NCI-H2029 treated with DMSO at 0.1 percent for 48 hours (cell line): Measurements from ENCODE around the gene PRPH.
"Not testable (repeated sequence)": the region's sequence is repeated elsewhere in the genome, so short reads cannot be mapped to it uniquely, and the experiment has no call there.

ENCODE experiments used
- DNase-seq: peaks from one replicate; lab custom pipeline; 2025; lab: John Stamatoyannopoulos, UW

The PRPH gene

DNA sequence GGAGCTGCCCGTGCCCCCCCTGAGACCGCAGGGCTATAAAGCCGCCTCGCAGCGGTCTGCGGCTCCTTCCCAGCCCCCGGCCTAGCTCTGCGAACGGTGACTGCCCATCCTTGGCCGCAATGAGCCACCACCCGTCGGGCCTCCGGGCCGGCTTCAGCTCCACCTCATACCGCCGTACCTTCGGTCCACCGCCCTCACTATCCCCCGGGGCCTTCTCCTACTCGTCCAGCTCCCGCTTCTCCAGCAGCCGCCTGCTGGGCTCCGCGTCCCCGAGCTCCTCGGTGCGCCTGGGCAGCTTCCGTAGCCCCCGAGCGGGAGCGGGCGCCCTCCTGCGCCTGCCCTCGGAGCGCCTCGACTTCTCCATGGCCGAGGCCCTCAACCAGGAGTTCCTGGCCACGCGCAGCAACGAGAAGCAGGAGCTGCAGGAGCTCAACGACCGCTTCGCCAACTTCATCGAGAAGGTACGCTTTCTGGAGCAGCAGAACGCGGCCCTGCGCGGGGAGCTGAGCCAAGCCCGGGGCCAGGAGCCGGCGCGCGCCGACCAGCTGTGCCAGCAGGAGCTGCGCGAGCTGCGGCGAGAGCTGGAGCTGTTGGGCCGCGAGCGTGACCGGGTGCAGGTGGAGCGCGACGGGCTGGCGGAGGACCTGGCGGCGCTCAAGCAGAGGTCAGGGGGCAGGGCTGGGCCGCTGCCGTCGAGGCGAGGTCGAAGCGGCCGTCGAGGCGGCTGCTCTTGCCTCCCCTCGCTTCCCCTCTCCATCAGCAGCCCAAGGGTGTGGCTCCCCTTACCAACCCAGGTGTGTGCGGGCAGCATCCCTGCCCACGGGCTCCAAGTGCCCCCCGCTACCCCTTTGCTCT is at the start of gene PRPH:
Gene PRPH, plus strand, starts transcription at position 66 of the 855 bp plus-strand sequence. Its CDS starts 54 bp downstream, at position 120.
- no peak for DNase-seq

DNA sequence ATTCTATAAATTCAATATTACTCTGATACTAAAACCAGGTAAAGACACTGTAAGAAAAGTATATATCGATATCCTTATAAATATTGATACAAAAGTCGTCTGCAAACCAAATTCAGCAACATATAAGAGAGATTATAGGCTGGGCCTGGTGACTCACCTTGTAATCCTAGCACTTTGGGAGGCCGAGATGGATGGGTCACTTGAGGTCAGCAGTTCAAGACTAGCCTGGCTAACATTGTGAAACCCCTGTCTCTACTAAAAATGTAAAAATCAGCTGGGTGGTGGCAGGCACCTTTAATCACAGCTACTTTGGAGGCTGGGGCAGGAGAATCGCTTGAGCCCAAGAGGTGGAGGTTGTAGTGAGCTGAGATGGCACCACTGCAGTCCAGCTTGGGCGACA is 43.6 kb upstream of the PRPH start:
- no peak for DNase-seq

DNA sequence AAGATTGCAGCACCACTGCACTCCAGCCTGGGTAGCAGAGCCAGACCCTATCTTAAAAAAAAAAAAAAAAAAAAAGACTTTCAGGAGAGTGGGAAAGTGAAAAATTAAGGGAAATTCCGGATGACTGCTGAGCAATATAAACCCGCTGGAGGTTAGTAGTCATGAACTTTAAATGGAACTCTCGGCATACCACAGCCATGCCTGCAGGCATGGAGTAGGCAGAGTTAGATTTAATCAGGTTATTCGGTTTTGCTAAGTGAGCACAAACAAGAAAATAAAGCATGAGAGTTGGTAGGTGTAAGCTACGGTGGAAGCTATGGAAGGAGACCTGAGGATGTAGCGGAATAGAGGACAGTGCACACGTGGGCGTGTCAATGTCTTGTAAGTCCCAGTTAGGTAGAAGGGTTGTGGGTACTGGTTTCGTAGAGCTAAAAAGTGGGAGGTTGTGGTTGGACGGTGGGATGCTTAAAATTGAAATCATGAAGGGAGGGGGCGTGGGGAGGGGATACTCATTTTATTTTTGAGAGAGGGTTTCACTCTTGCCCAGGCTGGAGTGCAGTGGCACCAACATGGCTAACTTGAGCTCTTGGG is 41.8 kb upstream of the PRPH start:
- DNase-seq: no peak

DNA sequence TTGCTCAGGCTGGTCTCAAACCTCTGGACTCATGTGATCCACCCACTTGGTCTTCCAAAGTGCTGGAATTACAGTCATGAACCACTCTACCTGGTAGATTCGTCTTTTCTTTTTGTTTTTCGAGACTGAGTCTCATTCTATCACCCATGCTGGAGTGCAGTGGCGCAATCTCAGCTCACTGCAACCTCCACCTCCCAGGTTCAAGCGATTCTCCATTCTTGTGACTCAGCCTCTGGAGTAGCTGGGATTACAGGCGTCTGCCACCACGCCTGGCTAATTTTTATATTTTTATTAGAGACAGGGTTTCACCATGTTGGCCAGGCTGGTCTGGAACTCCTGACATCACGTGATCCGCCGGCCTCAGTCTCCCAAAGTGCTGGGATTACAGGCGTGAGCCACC is 39.5 kb upstream of the PRPH start:
- DNase-seq: not testable (repeated sequence)

DNA sequence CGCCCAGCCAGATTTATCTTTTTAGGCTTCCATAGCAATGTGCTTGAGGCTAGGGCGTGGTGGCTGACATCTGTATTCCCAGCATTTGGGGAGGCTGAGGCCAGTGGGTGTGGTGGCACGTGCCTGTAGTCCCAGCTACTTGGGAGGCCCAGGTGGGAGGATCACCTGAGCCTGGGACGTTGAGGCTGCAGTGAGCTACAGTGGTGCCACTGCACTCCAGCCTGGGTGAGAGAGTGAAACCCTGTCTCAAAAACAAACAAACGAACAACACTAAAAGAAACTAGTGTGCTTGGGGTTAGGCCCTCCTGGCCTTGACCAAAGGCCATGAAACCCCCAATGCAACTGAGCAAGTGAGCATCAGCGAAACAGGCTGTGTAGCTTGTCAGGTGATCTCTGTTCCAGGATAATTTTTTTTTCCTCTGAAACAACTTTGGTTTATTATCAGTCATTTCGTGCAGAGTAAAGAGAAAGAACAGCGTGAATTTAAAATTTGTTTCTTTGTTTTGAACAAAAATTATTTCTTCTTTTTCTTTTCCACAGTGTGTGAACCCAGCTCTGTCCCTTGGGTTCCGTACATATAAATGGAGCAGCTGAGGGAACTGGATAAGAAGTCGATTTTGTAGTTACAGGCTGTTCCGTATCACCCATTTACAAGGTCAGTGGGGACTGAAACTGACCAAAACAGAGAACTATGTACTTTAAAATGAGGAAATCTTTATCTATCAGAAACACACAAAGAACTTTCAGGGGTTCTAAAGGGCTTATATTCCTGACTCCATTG is 38.9 kb upstream of the PRPH start:
- DNase-seq: no peak

DNA sequence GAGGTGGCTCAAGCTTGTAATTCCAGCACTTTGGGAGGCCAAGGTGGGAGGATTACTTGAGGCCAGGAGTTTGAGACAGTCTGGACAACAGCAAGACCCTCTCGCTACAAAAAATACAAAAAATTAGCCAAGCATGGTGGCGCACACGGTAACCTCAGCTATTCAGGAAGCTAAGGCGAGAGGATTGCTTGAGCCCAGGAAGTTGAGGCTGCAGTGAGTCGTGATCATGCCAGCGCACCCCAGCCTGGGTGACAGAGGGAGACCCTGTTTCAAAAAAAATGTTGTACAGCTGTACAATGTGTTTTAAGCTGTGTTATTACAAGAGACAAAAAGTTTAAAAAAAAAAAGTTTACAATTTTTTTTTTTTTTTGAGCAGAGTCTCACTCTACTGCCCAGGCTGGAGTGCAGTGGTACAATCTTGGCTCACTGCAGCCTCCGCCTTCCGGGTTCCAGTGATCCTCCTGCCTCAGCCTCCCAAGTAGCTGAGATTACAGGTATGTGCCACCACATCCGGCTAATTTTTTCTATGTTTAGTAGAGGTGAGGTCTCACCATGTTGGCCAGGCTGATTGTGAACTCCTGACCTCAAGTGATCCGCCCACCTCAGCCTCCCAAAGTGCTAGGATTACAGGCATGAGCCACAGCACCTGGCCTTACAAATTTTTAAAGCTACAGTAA is 37.3 kb upstream of the PRPH start:
- DNase-seq: not testable (repeated sequence)

DNA sequence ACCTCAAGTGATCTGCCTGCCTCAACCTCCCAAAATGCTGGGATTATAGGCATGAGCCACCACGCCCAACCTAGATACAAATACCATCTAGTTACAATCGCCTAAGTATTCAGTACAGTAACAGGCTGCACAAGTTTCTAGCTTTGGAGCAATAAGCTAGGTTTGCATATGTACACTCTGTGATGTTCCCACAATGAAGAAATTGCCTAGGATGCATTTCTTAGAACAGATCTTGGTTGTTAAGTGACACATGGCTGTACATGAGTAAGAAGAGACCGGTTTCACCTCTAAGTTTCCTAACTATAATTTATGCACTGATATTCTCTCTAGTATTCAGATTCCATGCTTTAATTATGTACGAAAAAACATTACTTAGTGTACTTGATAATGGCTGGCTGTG is 35.5 kb upstream of the PRPH start:
- no peak for DNase-seq

DNA sequence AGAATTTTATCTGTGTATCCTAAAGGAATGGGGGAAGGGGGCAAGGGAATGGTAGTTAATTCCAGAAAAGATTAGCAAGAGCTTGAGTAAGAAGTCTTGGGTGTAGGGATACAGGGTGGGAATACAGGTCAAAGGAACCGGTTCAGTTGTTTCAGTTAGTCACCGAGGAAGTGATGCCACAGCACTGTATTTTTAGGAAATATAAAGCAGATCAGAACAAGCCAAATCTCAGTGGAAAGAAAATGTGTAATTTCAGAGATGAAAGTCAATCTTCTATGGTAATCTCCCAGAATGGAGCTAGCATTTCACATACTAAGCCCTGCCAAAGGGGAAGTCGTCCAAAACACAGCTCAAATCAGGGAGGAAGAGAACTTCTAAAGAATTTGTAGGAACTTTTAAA is 34.8 kb upstream of the PRPH start:
- DNase-seq: no peak

DNA sequence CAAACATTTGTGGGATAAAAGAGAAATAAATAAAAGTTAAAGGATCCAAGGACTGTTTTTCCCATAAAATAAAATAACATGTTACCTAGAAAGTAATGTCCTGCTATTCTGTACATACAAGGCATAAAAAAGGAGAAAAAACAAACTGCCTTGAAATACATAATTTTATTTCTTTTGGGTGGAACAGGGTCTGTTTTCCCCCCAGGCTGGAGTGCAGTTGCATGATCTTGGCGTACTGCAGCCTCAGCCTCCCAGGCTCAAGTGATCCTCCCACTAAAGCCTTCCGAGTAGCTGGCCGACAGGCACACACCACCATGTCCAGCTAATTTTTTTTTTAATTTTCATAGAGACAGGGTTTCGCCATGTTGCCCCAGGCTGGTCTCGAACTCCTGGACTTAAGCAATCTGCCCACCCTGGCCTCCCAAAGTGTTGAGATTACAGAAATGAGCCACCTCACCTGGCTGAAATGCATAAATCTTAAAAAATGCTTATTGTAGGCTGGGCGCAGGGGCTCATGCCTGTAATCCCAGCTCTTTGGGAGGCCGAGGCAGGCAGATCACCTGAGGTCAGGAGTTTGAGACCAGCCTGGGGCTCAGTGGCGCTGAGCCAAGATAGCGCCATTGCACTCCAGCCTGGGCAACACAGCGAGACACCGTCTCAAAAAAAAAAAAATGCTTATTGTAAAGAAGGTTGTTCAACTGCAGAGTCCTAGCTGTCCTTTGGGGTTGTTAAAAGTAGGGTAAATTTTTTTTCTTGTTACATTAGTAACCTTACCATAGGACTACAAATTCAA is 34.2 kb upstream of the PRPH start:
- DNase-seq: no peak

DNA sequence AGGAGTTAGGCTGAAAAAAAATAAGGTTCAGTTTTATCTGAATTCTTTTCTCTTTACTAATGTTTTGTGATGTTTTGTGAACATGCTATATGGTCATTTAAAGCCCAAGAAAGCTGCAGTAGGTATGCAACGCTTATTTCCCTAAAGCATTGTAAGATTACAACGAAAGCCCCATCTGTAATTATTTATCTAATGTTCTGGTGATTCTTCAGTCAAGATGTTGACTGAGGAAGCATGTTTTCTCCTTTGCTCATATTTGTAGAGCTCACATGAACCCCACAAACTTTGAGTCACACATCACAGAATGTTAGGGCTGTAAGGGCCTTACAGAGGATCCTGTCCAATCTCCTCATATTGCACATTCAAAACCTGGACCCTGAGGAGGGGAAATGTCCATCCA is 33.2 kb upstream of the PRPH start:
- no peak for DNase-seq

DNA sequence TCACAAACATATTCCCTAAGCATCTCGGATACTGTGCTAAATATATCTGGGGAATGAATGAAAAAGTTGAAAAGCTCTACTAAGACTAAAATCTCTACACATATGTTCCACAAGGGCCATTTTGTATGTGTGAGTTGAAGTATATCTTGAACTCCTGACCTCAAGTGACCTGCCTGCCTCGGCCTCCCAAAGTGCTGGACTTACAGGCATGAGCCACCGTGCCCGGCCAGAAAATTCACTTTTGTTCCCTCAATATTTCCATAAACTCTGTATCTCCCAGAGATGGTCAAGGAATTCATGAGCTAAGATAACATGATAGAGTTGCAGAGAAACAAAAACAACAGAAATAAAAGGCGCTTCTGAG is 31.6 kb upstream of the PRPH start:
- no peak for DNase-seq

DNA sequence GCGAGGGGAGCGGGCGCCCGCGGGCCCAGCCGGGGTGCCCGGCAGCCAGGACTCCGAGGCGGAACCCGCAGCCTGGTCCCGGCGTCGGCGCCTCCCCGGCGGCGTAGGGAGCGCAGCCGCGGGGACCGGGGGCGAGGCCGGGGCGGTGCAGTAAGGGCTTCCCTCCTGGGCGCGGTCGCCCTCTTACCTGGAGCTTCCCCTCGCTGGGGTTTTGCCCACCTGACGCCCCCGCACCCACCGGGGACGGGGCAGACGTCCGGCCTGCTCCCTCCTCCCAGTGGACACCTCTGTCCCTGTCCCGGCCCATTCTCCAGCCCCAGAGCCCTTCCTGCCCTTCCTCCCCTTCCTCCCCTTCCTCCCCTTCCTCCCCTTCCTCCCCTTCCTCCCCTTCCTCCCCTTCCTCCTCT is 30.5 kb upstream of the PRPH start:
- no peak for DNase-seq

DNA sequence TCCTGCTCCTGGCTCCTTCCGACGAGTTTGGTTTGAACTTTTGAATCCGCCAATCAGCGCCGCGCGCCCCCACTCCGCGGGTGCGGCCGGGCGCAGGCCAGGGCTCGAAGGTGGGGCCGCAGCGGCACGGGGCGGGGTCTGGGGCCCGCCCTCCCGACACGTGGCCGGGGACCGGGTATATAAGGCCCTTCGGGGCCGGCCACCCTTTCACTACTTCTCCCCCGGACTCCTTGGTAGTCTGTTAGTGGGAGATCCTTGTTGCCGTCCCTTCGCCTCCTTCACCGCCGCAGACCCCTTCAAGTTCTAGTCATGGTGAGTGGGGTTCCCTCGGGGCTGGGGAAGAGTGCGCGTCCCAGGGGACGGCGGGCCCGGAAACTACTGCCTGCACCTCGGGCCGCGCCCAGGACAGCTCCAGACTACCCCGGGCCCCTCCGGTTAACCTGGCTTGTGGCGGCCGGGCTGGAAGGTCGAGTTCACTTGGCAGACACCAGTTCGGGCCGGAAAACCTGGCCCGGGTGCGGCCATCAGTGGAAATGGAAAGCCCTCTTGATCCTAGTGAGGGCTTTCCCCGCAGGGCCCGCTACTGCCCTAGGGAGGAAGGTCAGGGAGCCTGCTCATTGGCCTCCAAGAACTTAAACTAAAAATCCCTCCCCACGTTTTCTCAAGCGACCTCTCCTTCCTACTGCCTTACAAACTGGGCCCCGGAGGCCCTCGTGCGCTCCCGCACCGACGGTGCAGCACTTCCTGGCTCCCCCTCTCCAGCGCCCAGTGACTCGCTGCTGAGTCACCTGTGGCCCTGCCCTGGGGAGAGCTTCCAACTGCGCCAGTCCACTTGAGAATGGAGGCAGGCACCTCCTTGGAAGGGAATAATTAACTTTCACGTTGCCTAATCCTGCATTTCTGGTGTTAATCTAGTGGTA is 29.8 kb upstream of the PRPH start, which contains the start of gene TUBA1C:
Gene TUBA1C, plus strand, starts transcription at position 210 of the 920 bp plus-strand sequence. Its CDS starts 100 bp downstream, at position 310.
- peak; percentile 75 for DNase-seq

DNA sequence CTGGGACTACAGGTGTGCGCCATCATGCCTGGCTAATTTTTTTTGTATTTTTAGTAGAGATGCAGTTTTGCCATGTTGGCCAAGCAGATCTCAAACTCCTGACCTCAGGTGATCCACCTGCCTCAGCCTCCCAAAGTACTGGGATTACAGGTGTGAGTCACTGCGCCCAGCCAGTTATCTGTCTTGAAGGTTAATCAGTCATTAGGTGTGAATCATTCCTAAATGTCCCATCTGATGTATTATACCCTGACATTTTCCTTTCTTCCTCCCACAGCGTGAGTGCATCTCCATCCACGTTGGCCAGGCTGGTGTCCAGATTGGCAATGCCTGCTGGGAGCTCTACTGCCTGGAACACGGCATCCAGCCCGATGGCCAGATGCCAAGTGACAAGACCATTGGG is 25.8 kb upstream of the PRPH start:
- DNase-seq: not testable (repeated sequence)

DNA sequence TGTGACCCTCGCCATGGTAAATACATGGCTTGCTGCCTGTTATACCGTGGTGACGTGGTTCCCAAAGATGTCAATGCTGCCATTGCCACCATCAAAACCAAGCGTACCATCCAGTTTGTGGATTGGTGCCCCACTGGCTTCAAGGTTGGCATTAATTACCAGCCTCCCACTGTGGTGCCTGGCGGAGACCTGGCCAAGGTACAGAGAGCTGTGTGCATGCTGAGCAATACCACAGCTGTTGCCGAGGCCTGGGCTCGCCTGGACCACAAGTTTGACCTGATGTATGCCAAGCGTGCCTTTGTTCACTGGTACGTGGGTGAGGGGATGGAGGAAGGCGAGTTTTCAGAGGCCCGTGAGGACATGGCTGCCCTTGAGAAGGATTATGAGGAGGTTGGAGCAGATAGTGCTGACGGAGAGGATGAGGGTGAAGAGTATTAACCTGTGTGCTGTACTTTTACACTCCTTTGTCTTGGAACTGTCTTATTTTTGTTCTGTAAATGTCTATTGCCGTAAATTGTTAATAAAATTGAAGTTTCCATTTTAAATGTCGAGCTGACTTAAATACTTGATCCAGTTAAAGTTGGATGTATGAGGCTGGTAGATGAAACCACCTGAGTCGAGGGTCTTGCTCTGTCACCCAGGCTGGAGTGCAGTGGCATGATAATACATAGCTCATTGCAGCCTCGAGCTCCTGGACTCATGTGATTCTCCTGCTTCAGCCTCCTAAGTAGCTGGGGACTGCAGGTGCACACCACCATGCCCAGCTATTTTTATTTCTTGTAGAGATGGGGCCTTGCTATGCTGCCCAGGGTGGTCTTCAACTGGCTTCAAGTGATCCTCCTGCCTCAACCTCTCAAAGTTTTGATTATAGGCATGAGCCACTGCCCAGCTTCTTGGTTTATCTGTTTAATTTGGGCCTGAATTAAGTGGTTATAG is 21.9 kb upstream of the PRPH start:
- no peak for DNase-seq

DNA sequence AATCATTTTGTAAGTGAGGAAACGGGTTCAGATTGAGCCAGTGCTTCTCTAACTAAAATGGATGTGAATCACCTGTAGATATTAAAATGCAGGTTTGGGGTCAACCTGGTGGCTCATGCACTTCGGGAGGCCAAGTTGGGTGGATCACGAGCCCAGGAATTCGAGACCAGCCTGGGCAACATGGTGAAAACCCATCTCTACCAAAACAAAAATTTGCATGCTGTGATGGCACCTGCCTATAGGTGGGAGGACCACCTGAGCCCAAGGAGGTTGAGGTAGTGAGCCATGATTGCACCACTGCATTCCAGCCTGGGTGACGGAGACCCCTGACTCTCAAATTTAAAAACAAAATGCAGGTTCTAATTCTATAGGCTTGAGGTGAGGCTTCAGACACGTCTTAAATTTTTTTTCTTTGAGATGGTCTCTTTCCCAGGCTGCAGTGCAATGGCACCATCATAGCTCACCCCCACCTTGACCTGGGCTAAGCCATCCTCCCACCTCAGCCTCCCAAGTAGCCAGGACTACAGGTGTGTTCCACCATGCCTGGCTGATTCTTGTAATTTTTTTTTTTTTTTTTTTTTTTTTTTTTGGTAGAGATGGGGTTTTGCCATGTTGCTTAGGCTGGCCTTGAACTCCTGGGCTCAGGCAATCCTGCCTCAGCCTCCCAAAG is 21.1 kb upstream of the PRPH start:
- no peak for DNase-seq

DNA sequence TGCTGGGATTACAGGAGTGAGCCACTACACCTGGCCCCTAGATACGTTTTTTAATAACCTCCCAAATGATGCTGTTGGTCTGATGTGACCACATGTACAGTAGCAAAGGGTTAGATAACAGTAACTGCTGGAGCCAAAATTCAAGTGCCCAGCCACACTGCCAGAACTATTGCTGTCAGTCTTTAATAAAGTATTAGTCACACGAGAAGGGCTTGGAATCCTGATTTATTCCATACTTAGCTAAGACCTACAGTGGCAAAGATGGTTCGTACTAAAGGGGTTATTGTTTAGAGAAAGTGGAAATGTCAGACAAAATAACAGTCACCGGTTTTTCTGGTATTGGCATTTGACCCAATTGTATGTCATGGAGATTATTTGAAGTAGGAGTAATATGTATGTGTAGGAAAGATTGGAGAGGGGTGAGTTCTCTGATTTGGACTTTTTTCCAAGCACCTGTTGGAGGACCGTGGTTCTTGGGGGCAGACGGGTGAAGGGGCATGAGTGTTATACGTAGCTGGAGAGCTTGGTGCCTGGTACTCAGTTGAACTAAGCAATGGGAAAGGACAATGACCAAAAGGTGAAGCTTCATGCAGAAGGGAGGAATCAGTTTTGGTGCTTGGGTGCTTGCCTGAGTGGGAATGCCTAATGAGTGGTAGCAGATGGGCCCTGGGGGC is 20.4 kb upstream of the PRPH start:
- no peak for DNase-seq
